Endothelial cell of umbilical vein (primary cell): ENCODE data around the gene LTBP2. TPM values are rescaled to one million over a fixed set of nuclear protein-coding genes. Genes with fewer than 3 reads are reported as not detected.

Experiments used
- BruUV-seq: library from RNA; stranded (reverse); fragments of 400-500 nt; replicated peaks from 2 replicates; lab custom pipeline; 2021; lab: Mats Ljungman, UMichigan
- CTCF ChIA-PET: fragments of 300-600, 350-600 bp; sonication (Branson Sonifier 250); formaldehyde crosslinking; loops from one replicate; lab custom pipeline; 2021; ENCODE audit warnings: antibody characterized with exemption, inconsistent platforms; lab: Charles Lee
- POLR2A ChIA-PET: fragments of 300-600, 350-600 bp; sonication (Branson Sonifier 250); formaldehyde crosslinking; loops from one replicate; lab custom pipeline; 2021; ENCODE audit warnings: antibody characterized with exemption, inconsistent platforms; lab: Charles Lee
- DNase-seq: peaks from one replicate; pipeline ENCODE4 v3.0.0-alpha.2; 2011; ENCODE audit warnings: low read depth, low spot score
- FAIRE-seq: peaks from 2 replicates; lab custom pipeline; 2011; peaks lifted over from hg19 to GRCh38; lab: Jason Lieb, UNC
- H2AFZ ChIP-seq: 2 replicates; pipeline ENCODE4 v1.6.0; 2012; ENCODE audit warnings: low read depth, low read length, control low read depth, inconsistent platforms
- H3K27ac ChIP-seq: 2 replicates; pipeline ENCODE4 v1.5.1; 2011; ENCODE audit warnings: low read depth, mild to moderate bottlenecking, control low read depth, low read length, moderate library complexity; ENCODE audit not compliant: insufficient read depth
- H3K27me3 ChIP-seq, 2 experiments: 2 replicates each; pipeline versions ENCODE4 v1.6.0 to v1.6.1; 2011; ENCODE audit warnings: low read length in 2 of 2, mixed read lengths in 1 of 2; ENCODE audit not compliant: control insufficient read depth in 2 of 2, insufficient read depth in 2 of 2
- H3K36me3 ChIP-seq, 2 experiments: 2 replicates in 1 of 2; 3 replicates in 1 of 2; pipeline ENCODE4 v1.5.1; 2011; ENCODE audit warnings: low read length in 2 of 2, mild to moderate bottlenecking in 1 of 2, moderate library complexity in 1 of 2; ENCODE audit not compliant: control insufficient read depth in 2 of 2, insufficient read depth in 2 of 2; ENCODE audit errors: extremely low read depth in 1 of 2
- H3K4me1 ChIP-seq: 3 replicates; pipeline ENCODE4 v1.5.1; 2011; ENCODE audit warnings: mild to moderate bottlenecking, low read length; ENCODE audit not compliant: control insufficient read depth, insufficient read depth; ENCODE audit errors: extremely low read depth
- H3K4me2 ChIP-seq: 2 replicates; pipeline ENCODE4 v1.6.1; 2011; ENCODE audit warnings: low read length, control low read depth, mixed read lengths; ENCODE audit not compliant: insufficient read depth
- H3K4me3 ChIP-seq, 3 experiments: fragments of 200-600 bp in 1 of 3; sonication (generic), shearing (Covaris generic) in 1 of 3; replicated peaks in 1 of 3; 2 replicates each; pipeline ENCODE4 v1.5.1; 2011 to 2016; ENCODE audit warnings: control low read depth in 3 of 3, low read length in 3 of 3, mild to moderate bottlenecking in 2 of 3, inconsistent platforms in 1 of 3, low read depth in 1 of 3, moderate library complexity in 1 of 3; ENCODE audit not compliant: insufficient read depth in 1 of 3
- H3K79me2 ChIP-seq: 2 replicates; pipeline ENCODE4 v1.6.0; 2012; ENCODE audit warnings: low read length, inconsistent platforms; ENCODE audit not compliant: control insufficient read depth, insufficient read depth
- H3K9ac ChIP-seq: replicated peaks from 2 replicates; pipeline ENCODE3; 2011; ENCODE audit warnings: low read length, control low read depth; ENCODE audit not compliant: insufficient read depth; ENCODE audit errors: extremely low read depth
- H3K9me1 ChIP-seq: replicated peaks from 3 replicates; pipeline ENCODE4 v1.6.0; 2011; ENCODE audit warnings: mild to moderate bottlenecking, low read length; ENCODE audit not compliant: control insufficient read depth, insufficient read depth; ENCODE audit errors: extremely low read depth
- H3K9me3 ChIP-seq: replicated peaks from 2 replicates; pipeline ENCODE4 v1.5.1; 2012; ENCODE audit warnings: low read length, inconsistent platforms; ENCODE audit not compliant: control insufficient read depth, insufficient read depth
- H4K20me1 ChIP-seq: replicated peaks from 2 replicates; pipeline ENCODE3; 2011; ENCODE audit warnings: mild to moderate bottlenecking, low read length; ENCODE audit not compliant: control insufficient read depth, insufficient read depth; ENCODE audit errors: extremely low read depth
- CTCF ChIP-seq, 2 donors: IDR thresholded peaks; 1 replicate in 1 of 2; 2 replicates in 1 of 2; pipeline ENCODE4 v1.5.1; 2011; ENCODE audit warnings: low read length in 2 of 2, mild to moderate bottlenecking in 2 of 2, moderate library complexity in 2 of 2, control low read depth in 1 of 2, inconsistent platforms in 1 of 2, low read depth in 1 of 2; ENCODE audit not compliant: insufficient read depth in 1 of 2; ENCODE audit errors: extremely low read depth in 1 of 2
- EZH2 ChIP-seq: IDR thresholded peaks from 2 replicates; pipeline ENCODE4 v1.6.1; 2012; ENCODE audit warnings: borderline replicate concordance, low read depth, mild to moderate bottlenecking, moderate library complexity, low read length, inconsistent platforms; ENCODE audit not compliant: severe bottlenecking
- FOS ChIP-seq: IDR thresholded peaks from 2 replicates; pipeline ENCODE4 v1.6.1; 2011; ENCODE audit warnings: mild to moderate bottlenecking, low read length, moderate library complexity, borderline replicate concordance; ENCODE audit not compliant: insufficient read depth
- GATA2 ChIP-seq: IDR thresholded peaks from 2 replicates; pipeline ENCODE4 v1.7.0; 2011; ENCODE audit warnings: low read depth, mild to moderate bottlenecking, moderate library complexity, mixed read lengths, low read length; ENCODE audit not compliant: insufficient read length, insufficient read depth
- JUN ChIP-seq: IDR thresholded peaks from 2 replicates; pipeline ENCODE4 v1.6.1; 2011; ENCODE audit warnings: borderline replicate concordance, low read depth; ENCODE audit not compliant: insufficient read length, insufficient read depth
- MAX ChIP-seq: IDR thresholded peaks from 2 replicates; pipeline ENCODE4 v1.6.1; 2011; ENCODE audit not compliant: insufficient read depth, insufficient read length
- MYC ChIP-seq: IDR thresholded peaks from one replicate; pipeline ENCODE4 v1.6.1; 2011; ENCODE audit warnings: mild to moderate bottlenecking, low read depth, low read length
- POLR2A ChIP-seq: IDR thresholded peaks from 2 replicates; pipeline ENCODE4 v1.6.1; 2012; ENCODE audit warnings: low read depth, mild to moderate bottlenecking, control low read depth, low read length
- POLR2AphosphoS5 ChIP-seq: IDR thresholded peaks from 2 replicates; pipeline ENCODE4 v1.6.1; 2012; ENCODE audit warnings: low read depth, mild to moderate bottlenecking, control low read depth, low read length, moderate library complexity; ENCODE audit not compliant: insufficient read depth
- dilution Hi-C: fragments of 300-500 bp; cut with MboI; formaldehyde crosslinking; loops from one replicate; pipeline ENCODE4 v1.15.0; 2019; ENCODE audit warnings: low sequenced_read_pairs; ENCODE audit not compliant: extremely low pct_ligation_motif_present
- intact Hi-C: fragments of 100-400 bp; cut with micrococcal nuclease; formaldehyde crosslinking; loops from one replicate; pipeline ENCODE4 v1.10.0; 2022
- polyA plus RNA-seq, 4 experiments: library from polyadenylated mRNA; depleted of rRNA in 3 of 4; stranded (reverse) in 3 of 4; unstranded in 1 of 4; fragments of >200 nt; gene quantifications; 2 replicates each; pipeline versions ENCODE4 v1.2.1 to v1.2.3, GENCODE V29; 2011 to 2012; ENCODE audit warnings: missing spikeins in 1 of 4
- total RNA-seq: library from RNA; stranded (reverse); gene quantifications from 2 replicates; pipeline ENCODE4 v1.2.3, GENCODE V29; 2021

Gene LTBP2
- total and polyA plus RNA-seq, 2 donors (not counting 3 experiments of a cell fraction or from before 2014, with no cell fraction given), result 209 to 268 TPM

- no peak for FAIRE-seq
- H3K4me2 ChIP-seq, result no peak overlapping the region
These were observed 22.4 kb upstream of the LTBP2 start for GRCh38 chr14:74634481-74634880.

GRCh38 chr14:74630881-74631690 is 19.0 kb upstream of the LTBP2 start:
- intact Hi-C loops (no loop called here), dilution Hi-C loops (no loop called here)
- Histone ChIP-seq H3K79me2 (no peaks in the 10 kb centered on the region), H3K27me3 (no peaks in the 10 kb centered on the region), H3K4me3 (no peak overlapping the region), H2AFZ (no peak overlapping the region), H3K4me1 (peaks cover 4% of the 10 kb centered on the region), H3K4me2 (no peak overlapping the region), H4K20me1 (no peaks in the 10 kb centered on the region), H3K9me1 (no peaks in the 10 kb centered on the region), H3K9ac (no peak overlapping the region), H3K36me3 (no peaks in the 10 kb centered on the region), H3K9me3 (no peaks in the 10 kb centered on the region), H3K27ac (no peak overlapping the region)
- no peak for TF ChIP-seq CTCF (IDR thresholded peaks at IDR 0.05; ENCODE audit: extremely low read depth in 1 of 2, insufficient read depth in 1 of 2, low read depth in 1 of 2, low read length in 2 of 2)
- no peak for TF ChIP-seq MYC
- TF ChIP-seq FOS, result no peak
- no peak for TF ChIP-seq EZH2
- TF ChIP-seq GATA2, result no peak
- TF ChIP-seq POLR2A, result no peak
- no peak for TF ChIP-seq JUN
- no TSS peak for BruUV-seq
- FAIRE-seq, result no peak
- POLR2A ChIA-PET, result no interaction called here
- CTCF ChIA-PET, result interaction anchor here (0.8 to 1.1 kb wide), 2 partner anchors 13 to 17 kb away, joined by 3 read pairs; no protein-coding TSS in a partner anchor
- DNase-seq, result no peak

More at GRCh38 chr14:74634481-74634880, 22.4 kb upstream of the LTBP2 start:
- no peaks in the 10 kb centered on the region for H3K27me3 ChIP-seq
- no peaks in the 10 kb centered on the region for H3K9me1 ChIP-seq
- no peaks in the 10 kb centered on the region for H3K36me3 ChIP-seq
- H3K4me3 ChIP-seq, result no peak overlapping the region
- no peaks in the 10 kb centered on the region for H3K79me2 ChIP-seq
- H3K4me1 ChIP-seq, result peaks cover 20% of the 10 kb centered on the region
- no peak overlapping the region for H2AFZ ChIP-seq
- H3K27ac ChIP-seq, result no peak overlapping the region
- ChIA-PET POLR2A (interaction anchor here (1.2 kb wide), 3 partner anchors 14 to 18 kb away, joined by 3 to 6 read pairs (median 3); no protein-coding TSS in a partner anchor), CTCF (interaction anchor here (1.0 to 7.1 kb wide), 5 partner anchors 11 to 24 kb away, joined by 3 to 96 read pairs (median 8); partner anchors contain the start of gene LTBP2)
- H3K9me3 ChIP-seq, result no peaks in the 10 kb centered on the region
- no peak overlapping the region for H3K9ac ChIP-seq
- BruUV-seq, result no TSS peak
- dilution Hi-C loops, result no loop called here
- intact Hi-C loops, result loop anchor here (2.0 kb wide), 1 partner anchor 24 kb away; no protein-coding TSS in a partner anchor
- TF ChIP-seq GATA2, result no peak
- no peak for TF ChIP-seq EZH2
- TF ChIP-seq MYC, result no peak
- no peak for TF ChIP-seq FOS
- no peak for TF ChIP-seq POLR2AphosphoS5
- TF ChIP-seq JUN, result no peak
- no peak for TF ChIP-seq MAX
- DNase-seq, result no peak
- no peaks in the 10 kb centered on the region for H4K20me1 ChIP-seq
